HG03103 (cell line): ENCODE data around the gene NF1.
"Not testable (repeated sequence)": the region's sequence is repeated elsewhere in the genome, so short reads cannot be mapped to it uniquely, and the experiment has no call there.

Experiments used
- ATAC-seq: cut with Tn5 transposase; IDR thresholded peaks from one replicate; pipeline ENCODE4 v1.9.1; 2021; ENCODE audit warnings: low read depth; ENCODE audit not compliant: unreplicated experiment

The NF1 gene

DNA sequence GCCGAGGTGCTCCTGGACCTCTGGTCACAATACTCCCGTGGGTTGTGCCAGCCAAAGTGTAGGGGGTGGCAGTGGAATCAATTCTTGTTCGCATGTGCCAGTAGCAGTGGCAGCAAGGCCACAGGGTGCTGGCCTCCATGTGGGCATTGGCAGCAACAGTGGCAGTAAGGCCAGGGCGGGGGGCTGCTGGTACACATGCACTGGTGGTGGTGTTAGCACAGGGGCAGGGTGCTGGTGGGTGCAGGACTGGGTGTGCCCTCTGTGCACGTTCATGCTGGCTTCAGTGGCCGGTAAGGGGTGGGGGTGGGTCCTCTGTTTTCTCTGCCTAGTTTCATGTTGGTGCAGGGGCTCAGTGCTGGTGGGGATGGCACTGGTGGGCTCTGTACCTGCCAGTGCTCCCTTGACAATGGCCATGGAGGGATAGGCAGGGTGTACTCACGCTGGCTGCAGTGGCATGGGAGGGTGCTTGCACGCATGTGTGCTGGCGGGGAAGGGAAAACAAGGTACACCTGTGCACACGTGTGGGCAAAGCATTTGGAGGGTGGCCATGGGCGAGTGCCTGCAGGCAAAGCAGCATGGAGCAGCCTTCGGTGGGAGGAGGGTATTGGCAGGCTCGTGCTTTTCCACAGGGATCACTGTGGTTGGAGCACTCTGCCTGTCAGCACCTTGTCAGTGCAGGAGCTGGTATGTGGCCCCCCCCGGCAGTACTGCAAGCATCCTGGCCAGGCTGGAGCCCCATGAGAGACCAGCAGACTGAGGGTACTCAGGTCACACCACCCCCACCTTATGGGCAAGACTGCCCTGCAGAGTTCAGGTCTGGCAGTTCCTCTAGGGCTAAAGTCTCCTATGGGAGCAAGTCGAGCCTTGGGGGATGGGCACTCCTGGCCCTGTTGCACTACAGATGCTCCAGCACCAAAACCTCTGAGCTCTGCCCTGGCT lies 35.8 kb downstream of the NF1 start:
- ATAC-seq, result no peak

DNA sequence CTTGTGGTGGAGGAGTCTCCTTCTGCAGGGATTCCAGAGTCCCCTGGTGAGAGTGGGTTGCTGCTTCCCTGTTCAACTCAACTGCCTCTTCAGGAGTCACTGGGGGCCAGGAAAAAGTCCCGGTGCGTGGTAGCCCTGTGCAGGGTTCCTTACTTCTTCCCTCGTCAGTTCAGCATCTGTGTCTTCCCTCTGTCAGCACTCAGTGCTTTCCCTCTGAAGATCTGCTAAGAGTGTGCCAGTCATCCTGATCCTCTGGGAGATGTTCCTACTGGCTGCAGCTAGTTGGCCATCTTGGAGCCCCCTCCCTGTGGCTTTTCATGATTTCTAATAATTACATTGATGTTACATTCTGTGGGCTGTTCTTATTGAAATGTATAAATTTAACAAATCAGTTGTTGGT lies 36.5 kb downstream of the NF1 start:
- no peak for ATAC-seq

DNA sequence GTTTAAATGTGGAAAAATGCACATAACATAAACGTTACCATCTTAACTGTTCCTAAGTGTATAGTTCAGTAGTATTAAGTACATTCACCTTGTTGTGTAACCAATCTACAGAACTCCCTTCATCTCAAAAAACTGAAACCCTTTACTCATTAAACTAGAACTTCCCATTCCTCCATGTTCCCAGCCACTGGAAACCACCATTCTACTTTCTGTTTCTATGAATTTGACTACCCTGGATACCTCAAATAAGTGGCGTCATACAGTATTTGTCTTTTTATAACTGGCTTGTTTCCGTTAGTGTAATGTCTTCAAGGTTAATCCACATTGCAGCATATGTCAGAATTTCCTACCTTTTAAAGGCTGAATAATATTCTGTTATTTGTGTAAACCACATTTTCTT lies 38.2 kb downstream of the NF1 start:
- ATAC-seq, result no peak

DNA sequence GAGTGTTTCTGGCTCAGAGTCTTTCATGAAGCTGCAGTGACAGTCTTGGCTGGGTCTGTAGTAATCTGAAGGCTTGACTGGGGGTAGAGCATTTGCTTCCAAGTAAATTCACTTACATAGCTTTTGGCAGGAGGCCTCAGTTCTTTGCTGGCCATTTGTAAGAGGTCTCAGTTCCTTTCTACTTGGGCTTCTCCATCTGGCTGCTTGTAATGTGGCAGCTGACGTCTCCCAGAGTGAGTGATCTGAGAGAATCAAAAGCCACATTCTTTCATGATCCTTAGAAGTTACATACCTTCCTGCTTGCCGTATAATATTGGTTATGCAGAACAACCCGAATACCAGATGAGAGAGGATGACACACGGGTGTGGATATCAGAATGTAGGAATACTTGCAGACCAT lies 39.8 kb downstream of the NF1 start:
- ATAC-seq, result no peak

DNA sequence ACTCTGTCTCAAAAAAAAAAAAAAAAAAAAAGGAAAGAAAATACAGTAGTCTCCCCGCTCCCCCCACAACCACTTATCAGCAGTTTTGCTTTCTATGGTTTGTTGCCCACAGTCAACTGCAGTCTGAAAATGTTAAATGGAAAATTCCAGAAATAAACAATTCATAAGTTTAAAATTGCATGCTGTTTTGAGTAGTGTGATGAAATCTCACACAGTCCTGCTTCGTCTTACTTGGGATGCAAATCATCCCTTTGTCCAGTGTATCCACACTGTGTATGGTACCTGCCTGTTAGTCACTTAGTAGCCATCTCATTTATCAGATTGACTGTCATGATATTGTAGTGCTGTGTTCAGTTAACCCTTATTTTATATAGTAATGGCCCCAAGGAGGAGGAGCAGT lies 41.5 kb downstream of the NF1 start:
- ATAC-seq, result no peak

DNA sequence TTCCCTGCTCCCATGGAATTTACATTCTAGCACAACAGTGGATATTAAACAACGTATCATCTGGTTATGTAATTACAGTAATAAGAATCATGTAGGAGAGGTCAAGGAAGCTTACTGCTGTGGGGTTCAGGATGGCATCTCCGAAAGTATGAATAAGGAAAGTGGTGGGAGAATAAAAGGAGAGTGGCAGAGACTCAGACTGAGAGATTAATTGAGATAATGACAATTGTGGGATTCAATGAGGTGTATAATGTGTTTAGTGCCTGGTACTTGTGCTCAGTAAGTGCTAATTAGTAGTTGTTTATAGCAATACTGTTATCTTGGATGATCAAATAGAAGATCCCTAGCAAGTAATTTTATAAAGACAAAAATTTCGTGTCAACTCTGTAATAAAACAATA lies 45.3 kb downstream of the NF1 start:
- ATAC-seq, result no peak

DNA sequence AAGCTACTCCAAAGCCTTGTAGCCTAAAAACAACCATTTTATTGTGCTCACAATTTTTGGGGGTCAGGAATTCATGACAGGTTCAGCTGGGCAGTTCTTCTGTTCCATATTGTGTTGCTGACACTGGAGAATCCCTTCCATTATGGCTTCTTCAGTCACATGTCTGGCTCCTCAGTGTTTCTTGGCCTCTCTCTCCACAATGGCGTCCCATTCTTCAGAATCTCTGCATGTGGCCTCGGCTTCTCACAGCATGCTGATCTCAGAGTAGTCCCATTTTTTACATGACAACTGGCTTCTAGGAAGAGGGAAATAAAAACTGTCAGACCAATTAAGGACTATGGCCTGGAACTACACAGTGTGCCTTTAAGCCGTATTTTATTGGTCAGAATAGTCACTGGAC lies 49.7 kb downstream of the NF1 start:
- no peak for ATAC-seq

DNA sequence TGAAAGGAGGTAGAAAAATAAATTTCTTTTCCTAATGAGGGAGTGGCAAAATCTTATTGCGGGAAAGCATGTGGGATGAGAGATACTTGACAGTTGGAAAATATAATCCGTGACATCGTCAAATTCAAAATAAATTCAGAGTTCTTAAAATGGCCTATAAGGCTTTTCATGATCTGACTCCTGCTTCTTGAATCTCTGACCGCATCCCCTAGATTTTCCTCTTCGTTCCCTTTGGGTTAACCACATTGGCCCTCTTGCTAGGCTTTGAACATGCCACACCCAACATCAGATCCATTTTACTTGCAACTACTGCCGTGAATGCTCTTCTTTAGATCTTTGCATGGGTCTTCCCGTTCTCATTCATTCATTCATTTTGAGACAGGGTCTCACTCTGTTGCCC lies 50.1 kb downstream of the NF1 start:
- ATAC-seq, result no peak

DNA sequence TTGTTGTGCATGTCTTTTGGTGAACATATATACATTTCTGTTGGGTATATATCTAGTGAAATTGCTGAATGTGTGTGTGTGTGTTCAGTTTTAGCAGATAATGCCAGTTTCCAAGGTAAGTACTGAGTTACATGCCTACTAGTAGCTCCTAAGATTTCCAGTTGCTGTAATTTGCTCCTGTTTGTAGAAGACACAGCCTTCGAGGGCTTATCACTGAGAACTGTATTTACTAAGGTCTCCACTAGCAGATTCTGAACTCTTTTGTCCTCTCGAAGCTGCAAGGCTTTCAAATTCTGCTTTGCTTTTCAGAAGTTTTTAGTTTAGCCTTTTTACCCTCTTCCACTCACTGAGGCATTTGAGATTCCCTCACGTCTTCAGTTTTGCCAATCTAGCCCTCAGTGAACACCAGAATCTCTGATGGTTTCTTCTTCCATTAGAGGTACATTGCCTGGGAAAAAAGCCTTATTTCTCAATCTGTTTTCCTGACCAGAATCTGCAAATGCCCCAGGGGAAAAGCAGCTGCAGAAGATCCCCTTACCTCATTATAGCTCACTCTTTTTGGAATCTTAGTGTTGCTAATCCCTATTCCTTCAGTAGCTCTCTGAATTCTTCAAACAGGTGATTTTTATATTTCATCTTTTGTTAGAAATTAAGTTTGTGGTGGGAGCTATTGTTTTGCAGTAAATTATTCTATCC lies 52.9 kb downstream of the NF1 start:
- ATAC-seq, result no peak

DNA sequence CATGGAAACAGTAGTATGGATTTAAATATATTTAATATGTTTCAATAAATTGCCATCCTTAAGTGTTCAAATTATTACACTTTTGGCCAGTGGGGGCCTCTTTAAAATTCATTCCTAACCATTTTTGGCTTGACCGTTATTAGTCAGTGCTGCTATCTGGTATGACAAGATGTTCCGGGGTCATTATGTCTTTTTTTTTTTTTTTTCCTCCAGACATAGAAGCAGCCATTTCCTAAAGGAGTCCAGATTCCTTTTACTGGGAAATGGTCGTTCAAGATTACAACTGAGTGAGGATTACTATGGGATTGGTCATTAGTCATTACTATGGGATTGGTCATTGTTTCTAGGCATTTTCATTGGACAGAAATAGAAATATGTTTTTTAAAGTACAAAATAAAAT lies 53.4 kb downstream of the NF1 start:
- no peak for ATAC-seq

DNA sequence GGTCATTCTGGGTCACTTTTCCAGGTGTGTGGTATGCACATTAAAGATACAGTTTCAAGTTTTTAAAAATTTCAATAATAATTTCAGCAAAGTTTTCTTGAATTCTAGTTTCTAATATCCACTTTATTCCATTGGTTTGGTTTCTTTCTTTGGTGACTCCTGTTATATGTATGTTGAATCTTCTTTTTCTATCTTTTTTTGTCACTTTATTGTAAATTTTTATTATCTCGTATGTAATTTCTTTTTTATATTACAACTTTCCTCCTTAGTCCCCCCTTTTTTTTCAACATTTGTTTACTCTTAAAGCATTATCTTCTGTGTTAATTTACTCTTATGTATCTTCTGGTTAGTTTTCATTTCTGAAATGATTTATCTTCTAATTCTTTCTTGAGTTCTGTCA lies 57.5 kb downstream of the NF1 start:
- no peak for ATAC-seq

DNA sequence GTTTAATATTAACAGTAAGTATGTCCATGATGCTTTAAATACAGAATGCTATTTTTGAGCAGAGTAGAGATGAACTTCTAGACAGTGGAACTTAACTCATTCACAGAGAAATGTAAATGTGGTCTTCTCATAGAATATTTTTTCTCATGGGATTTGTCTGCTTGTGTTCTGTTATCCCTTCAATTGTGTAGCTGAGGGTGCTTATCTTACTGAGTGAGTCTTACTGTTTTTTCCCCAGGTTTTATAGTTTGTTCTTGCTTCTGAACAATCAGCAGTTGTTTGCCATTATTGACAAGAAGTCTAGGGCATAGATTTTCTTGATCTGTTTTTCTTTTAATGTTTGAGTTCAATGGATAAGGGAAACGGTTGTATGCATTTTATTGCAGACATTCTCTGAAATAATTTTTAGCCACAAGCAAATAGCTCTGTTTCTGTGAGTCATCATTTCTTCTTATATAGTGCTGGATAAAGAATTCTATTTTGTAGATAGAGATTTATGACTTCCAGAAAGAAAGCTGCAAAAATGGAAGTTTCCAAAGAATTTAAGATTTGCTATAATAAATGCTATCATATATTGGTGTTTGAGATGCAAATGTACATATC lies 60.5 kb downstream of the NF1 start:
- ATAC-seq, result no peak

DNA sequence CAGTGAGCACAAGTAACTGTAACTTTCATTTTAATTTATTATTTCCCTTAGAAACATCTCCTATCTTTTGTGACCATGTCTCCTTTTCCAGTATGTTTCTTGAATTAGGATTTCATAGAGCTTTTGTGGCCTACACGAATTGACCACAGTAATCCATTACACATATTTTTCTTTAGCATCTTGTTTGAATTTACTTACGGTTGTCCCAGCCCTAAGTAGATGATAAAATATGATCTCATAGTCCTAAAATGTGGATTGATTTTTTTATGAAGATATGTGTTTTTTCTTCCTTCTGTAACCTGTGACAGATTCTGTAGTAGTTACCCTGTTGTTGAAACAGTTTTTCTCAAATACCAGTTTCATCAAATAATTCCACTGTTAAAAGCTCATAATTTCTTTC lies 61.5 kb downstream of the NF1 start:
- ATAC-seq, result no peak

DNA sequence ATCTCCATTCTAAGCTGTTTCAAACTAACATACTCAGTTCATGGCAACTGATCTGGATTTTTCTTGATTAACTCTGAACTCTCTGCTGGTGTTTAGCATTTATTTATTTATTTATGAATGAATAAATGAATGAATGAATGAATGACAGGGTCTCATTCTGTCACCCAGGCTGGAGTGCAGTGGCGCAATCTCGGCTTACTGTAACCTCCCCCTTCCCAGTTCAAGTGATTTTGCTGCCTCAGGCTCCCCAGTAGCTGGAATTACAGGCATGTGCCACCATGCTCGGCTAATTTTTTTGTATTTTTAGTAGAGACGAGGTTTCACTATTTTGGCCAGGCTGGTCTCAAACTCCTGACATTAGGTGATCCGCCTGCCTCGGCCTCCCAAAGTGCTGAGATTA lies 62.1 kb downstream of the NF1 start:
- not testable (repeated sequence) for ATAC-seq

DNA sequence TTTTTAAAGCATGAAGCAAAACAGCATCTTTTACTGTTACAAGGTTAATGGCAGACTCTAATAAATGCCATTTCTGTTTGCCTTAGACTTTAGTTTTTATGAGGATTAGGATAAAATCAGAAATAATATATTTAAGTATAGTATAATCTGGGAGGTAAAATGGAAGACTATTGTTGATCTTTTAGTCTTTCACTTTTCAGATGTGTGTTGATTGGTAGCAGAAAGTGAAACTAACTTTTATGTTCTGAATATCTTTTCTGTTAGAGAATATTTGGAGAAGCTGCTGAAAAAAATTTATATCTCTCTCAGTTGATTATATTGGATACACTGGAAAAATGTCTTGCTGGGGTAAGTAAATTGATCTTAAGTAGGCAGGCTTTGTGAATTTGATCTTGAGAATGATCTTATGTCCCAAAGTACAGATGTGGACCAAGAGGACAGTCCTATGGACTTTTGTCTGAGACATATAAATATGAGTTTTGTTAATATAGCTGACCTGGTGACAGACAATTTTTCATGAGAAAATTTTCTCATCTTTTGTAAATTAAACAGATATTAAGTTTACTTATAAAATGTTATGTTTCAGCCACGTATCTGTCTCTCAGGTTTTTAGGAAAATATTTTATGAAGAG lies 64.1 kb downstream of the NF1 start:
- ATAC-seq, result no peak

DNA sequence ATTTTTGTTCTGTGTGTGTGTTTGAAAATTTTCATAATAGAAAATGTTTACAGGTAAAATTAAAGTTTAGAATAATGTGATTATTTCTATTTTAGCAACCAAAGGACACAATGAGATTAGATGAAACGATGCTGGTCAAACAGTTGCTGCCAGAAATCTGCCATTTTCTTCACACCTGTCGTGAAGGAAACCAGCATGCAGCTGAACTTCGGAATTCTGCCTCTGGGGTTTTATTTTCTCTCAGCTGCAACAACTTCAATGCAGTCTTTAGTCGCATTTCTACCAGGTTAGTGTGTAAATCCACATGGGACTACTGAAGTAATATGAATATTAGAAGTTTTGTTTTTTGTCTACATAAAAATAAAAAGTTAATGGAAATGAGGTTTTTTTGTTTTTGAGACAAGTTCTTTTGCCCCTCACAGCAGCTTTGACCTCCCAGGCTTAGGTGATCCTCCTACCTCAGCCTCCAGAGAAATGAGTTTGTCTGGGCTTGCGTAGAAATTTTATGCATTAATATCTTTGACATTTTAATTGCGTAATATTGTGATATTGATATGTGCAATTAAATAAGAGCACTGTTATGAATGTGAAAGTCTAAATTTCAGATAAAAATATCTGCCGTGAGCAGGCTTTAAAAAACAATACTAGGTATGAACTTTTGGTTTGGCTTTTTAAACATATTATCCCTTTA lies 68.5 kb downstream of the NF1 start:
- no peak for ATAC-seq

DNA sequence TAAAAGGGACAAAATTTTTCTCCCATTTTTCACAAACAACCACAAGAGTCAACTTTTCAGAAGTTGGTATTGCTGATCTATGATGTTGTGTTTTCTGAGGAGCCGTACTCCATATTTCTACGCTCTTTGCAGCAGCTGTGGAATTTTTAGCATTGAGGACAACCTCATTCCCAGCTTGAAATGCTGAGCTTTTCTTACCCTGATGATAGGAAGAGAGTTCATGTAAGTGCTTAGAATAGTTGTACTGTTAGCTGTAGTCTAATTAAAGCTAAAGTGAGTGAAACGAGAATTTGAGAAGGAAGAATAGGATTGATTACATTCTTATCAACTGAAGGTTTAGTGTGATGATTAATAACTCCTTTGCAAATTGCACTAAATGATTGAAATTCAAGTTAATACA lies 72.3 kb downstream of the NF1 start:
- ATAC-seq, result no peak

DNA sequence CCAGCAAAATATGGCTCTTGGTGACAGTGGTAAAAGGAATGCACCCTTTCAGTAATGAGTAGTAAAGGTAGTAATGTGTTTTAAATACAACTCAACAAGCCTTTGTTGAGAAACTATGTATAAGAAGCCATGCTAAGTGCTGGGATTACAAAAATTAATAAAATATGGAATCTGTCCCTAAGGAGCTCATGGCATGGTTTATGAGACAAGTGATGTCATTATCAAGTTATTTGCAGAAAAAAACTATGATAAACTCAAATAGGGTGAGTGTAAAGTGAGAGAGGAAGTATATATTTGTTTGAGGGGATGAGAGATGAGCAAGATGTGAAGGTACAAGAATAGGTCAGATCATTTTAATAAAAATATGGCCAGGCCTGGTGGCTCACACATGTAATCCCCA lies 76.9 kb downstream of the NF1 start:
- no peak for ATAC-seq

DNA sequence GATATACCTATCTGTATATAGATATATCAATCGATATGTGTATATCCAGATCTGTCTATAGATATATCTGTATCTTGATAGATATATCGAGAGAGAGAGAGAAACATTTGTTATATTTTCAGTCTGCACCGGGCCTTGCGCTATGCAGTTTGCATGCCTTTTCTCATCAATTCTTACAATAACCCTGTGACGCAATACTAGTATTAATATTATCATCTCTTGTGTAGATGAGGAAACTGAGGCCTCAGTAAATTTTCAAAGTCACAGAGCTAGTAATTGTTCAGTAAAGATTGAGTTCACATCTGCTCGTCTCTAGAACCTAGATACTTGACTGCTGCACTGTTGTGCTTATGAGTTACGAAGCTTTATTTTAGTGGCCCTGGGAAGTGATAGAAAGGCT lies 77.6 kb downstream of the NF1 start:
- ATAC-seq, result no peak

DNA sequence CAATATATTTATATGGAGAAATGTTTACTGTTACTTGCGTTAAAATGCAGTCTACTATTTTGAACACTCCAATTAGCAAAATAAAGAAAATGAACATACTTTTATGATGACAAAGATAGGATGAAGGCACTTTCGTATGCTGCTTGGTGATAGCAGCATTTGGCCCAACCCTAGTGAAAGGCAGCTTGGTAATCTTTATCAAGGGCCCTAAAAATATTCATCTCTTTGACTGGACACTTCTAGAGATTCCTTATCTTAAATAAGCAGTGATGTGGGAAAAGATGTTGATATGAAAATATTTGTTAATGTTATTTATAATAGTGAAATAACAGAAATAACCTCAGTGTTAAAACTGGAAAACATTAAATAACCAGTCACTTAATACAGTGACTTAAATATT lies 79.4 kb downstream of the NF1 start:
- ATAC-seq, result no peak

DNA sequence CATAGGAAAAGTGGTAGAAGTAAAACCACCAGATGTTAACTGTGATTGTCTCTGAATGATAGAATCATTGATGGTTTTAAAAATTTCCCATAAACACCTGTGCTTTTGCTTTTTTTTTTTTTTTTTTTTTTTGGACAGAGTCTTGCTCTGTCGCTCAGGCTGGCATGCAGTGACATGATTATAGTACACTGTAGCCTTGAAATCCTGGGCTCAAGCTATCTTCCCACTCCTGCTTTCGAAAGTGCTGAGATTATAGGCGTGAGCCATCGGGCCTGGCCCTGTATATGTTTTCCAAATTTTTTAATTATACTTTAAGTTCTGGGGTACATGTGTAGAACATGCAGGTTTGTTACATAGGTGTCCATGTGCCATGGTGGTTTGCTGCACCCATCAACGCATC lies 80.5 kb downstream of the NF1 start:
- no peak for ATAC-seq
